Activated CD8-positive, alpha-beta T cell treated with anti-CD3 and anti-CD28 coated beads for 36 hours (primary cell): ENCODE data around the gene EDRF1. TPM values are rescaled to one million over a fixed set of nuclear protein-coding genes. Genes with fewer than 3 reads are reported as not detected.

Experiments
- ATAC-seq: fragments of 200-7000 bp; cut with Tn5 transposase; one replicate; pipeline ENCODE4 v1.10.0; 2021; ENCODE audit warnings: mild to moderate bottlenecking, moderate library complexity
- CTCF ChIA-PET: fragments of 350-600 bp; sonication (Branson Sonifier 250); formaldehyde crosslinking; loops from one replicate; lab custom pipeline; 2021; ENCODE audit warnings: antibody characterized with exemption; lab: Charles Lee
- POLR2A ChIA-PET: fragments of 350-600 bp; sonication (Branson Sonifier 250); formaldehyde crosslinking; loops from one replicate; lab custom pipeline; 2021; ENCODE audit warnings: antibody characterized with exemption; lab: Charles Lee
- DNase-seq: peaks from one replicate; pipeline ENCODE4 v3.0.0-alpha.2; 2020
- H3K27ac Mint-ChIP-seq: one replicate; pipeline ENCODE4 v1.8.0; 2021; ENCODE audit warnings: mild to moderate bottlenecking, mixed read lengths
- H3K27me3 Mint-ChIP-seq: one replicate; pipeline ENCODE4 v1.8.0; 2021; ENCODE audit warnings: mixed read lengths
- H3K36me3 Mint-ChIP-seq: one replicate; pipeline ENCODE4 v1.8.0; 2021; ENCODE audit warnings: low read depth, mixed read lengths
- H3K4me1 Mint-ChIP-seq: one replicate; pipeline ENCODE4 v1.8.0; 2021; ENCODE audit warnings: low read depth, mixed read lengths
- H3K4me3 Mint-ChIP-seq: one replicate; pipeline ENCODE4 v1.8.0; 2021; ENCODE audit warnings: mild to moderate bottlenecking, moderate library complexity, mixed read lengths
- H3K9me3 Mint-ChIP-seq: one replicate; pipeline ENCODE4 v1.8.0; 2021; ENCODE audit warnings: mixed read lengths
- intact Hi-C: fragments of 100-400 bp; cut with micrococcal nuclease; formaldehyde crosslinking; loops from one replicate; pipeline ENCODE4 v1.10.0; 2022
- total RNA-seq, 2 experiments: library from RNA; stranded (reverse); gene quantifications; one replicate each; pipeline ENCODE4 v1.2.3, GENCODE V29; 2021
- TF ChIP-seq, protein P1 (sequence below): fragments of 200-600 bp; IDR thresholded peaks from one replicate; pipeline ENCODE4 v1.8.0; 2022; ENCODE audit warnings: antibody characterized with exemption, mild to moderate bottlenecking

EDRF1 gene
- total RNA-seq, 2 experiments from 2014 or later: 26.3 to 26.4 TPM

DNA sequence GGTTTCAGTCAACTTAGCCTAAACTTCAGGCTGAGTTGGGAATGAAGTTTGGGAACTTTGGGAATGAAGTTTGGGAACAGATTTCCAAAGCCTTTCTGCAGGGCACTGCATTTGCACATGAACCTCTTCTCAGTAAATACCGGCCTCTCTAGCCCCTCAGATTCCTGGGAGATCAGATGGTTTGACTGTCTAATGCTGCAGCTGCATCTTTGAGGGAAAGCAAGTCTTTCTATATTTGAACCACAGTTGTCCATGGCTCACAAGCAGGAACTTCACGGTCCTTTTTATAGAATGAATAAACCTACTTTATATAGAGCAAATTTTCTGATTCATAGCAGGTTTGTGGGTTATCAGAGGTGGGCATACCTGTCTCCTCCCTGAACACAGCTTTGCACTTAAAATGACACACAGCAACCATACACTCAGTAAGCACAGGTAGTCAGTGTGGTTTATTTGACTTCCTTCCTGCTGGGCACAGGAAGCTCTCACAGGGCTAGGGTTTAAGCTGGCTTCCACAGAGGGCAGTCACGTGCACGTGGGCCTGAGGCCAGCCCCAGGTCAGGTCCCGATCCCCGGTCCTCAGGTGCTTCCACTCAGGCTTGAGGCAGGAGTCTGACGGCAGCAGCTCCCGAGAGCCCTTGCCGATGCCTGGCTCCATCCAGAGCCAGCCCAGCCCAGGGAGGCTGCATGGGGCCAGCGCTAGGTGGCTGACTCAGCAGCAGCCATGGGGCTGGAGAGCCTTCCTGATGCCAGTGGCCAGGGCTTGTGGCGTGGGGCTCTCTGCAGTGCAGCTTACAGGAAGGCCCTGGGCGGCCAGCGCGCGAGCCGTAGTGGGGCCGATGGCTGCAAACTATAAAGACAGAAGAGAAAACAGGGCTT, 68.9 kb downstream of the EDRF1 start:
- H3K4me3 Mint-ChIP-seq: no peak overlapping the region

DNA sequence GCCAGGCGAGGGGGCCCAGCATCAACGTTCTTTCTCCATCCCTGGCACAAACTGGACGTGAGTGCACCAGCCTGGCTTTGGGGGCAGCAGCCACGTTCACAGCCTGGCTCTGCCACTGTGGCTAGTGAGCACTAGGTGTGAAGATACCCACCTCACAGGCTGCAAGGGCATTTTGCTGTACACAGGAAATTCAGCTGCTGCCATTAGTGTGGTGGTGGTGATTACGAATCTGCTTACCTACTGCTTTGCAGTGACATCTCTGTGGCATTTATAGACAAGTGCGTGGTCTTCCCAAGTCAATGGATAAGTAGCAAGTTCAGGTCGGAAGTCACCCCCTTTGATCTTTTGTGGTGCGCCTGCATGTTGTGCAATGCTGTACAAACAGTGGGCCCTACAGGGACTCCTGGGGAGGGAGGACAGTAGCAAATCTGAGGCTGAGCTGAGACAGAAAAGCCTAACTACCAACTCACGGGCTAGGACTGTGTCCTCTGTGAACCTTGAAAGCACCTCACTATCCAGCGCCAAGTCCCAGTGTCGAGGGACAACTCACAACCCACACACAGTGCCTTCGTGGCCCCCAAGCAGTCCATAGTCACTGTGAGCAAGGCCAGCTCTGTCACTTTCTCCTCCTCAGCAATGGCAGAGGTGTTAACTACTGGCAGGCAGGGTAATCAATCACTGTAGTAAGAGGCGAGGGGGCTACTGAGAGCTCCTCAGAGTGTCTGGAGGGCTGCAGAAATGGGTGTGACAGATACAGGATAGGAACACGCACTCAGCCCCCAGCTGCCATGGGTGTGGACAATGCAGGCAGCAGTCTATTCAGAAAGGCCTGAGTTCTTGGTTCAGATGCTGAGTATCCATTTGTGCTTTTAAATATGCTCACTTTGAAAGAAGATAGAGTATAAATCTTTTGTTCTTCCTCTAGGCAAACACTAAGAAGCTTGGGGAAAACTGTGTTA, 73.1 kb downstream of the EDRF1 start:
- Mint-ChIP-seq H3K27me3 (no peaks in the 10 kb centered on the region), H3K36me3 (peaks cover 26% of the 10 kb centered on the region)
- CTCF ChIA-PET: no interaction called here

More for the DNA sequence above, 68.9 kb downstream of the EDRF1 start:
- no peaks in the 10 kb centered on the region for H3K9me3 Mint-ChIP-seq
- intact Hi-C loops: no loop called here
- H3K4me1 Mint-ChIP-seq: peaks cover 26% of the 10 kb centered on the region
- ATAC-seq: peak; percentile 74
- peak; percentile 3 for DNase-seq
- TF ChIP-seq, protein P1, sequence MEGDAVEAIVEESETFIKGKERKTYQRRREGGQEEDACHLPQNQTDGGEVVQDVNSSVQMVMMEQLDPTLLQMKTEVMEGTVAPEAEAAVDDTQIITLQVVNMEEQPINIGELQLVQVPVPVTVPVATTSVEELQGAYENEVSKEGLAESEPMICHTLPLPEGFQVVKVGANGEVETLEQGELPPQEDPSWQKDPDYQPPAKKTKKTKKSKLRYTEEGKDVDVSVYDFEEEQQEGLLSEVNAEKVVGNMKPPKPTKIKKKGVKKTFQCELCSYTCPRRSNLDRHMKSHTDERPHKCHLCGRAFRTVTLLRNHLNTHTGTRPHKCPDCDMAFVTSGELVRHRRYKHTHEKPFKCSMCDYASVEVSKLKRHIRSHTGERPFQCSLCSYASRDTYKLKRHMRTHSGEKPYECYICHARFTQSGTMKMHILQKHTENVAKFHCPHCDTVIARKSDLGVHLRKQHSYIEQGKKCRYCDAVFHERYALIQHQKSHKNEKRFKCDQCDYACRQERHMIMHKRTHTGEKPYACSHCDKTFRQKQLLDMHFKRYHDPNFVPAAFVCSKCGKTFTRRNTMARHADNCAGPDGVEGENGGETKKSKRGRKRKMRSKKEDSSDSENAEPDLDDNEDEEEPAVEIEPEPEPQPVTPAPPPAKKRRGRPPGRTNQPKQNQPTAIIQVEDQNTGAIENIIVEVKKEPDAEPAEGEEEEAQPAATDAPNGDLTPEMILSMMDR: no peak
- H3K27me3 Mint-ChIP-seq: no peaks in the 10 kb centered on the region
- ChIA-PET POLR2A (no interaction called here), CTCF (no interaction called here)
- H3K36me3 Mint-ChIP-seq: peaks cover 24% of the 10 kb centered on the region
- peak overlapping the region; percentile 73 for H3K27ac Mint-ChIP-seq

DNA sequence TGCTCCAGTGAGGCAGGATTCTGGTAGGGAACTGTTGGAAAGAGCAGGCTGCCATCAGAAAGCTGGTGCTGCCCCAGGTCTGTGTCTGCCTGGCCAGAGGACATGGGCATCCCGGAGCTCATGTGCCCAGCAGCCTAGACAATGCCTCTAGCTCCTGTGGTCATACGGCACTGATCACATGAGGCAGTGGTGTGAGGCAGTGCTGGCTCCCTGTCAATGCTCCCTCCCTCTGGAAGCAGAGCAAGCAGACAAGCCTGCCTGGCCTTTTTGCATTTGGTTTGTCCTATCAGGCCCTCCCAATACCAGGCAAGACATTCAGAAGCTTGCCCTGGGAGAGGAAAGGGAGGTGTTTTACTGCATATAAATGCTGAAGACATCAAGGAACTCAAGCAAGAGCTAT, 75.6 kb downstream of the EDRF1 start:
- ChIA-PET POLR2A (interaction anchor here (0.6 to 1.8 kb wide), 3 partner anchors 13 to 552 kb away, joined by 3 read pairs; no protein-coding TSS in a partner anchor), CTCF (interaction anchor here (1.4 kb wide), 1 partner anchor 40 kb away, joined by 3 read pairs; no protein-coding TSS in a partner anchor)
- Mint-ChIP-seq H3K36me3 (peaks cover 15% of the 10 kb centered on the region), H3K27ac (no peak overlapping the region), H3K27me3 (no peaks in the 10 kb centered on the region), H3K4me3 (no peak overlapping the region), H3K4me1 (no peaks in the 10 kb centered on the region), H3K9me3 (no peaks in the 10 kb centered on the region)
- ATAC-seq (no peak), DNase-seq (no peak)
- intact Hi-C loops: no loop called here
- TF ChIP-seq, protein P1: no peak

More for the DNA sequence above, 73.1 kb downstream of the EDRF1 start:
- peak; percentile 30 for ATAC-seq
- DNase-seq: no peak
- intact Hi-C loops: no loop called here
- Mint-ChIP-seq H3K27ac (peak overlapping the region; percentile 34), H3K4me3 (no peak overlapping the region), H3K9me3 (no peaks in the 10 kb centered on the region), H3K4me1 (peaks cover 16% of the 10 kb centered on the region)
- TF ChIP-seq, protein P1: no peak
- POLR2A ChIA-PET: no interaction called here

DNA sequence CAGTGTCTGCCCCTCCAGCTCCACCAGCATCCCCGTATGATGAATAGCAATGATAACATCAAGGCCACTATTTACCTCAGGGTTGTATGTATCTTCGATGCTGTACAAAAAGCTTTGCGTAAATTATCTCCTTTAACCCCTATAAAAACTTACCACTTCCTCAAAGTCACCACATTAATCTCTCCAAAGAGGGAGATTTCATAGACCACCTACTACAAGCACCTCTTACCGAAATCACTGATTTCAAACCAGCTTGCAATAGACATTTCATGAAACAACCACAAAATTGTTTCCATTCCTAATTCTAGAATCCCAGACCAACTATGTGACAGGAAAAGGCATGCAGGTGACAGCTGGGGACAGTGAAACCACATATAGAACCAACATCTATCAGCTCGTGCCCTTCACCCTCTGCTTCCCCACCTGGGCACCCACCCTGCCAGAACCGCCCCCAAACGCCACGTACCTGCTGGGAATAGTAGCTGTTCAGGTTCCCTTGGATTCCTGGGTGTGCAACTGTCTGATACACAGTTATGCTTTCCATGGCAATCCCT, 76.2 kb downstream of the EDRF1 start:
- no peak for ATAC-seq

More for the DNA sequence above, 76.2 kb downstream of the EDRF1 start:
- Mint-ChIP-seq H3K36me3 (peaks cover 14% of the 10 kb centered on the region), H3K4me1 (no peaks in the 10 kb centered on the region), H3K27ac (no peak overlapping the region), H3K9me3 (no peaks in the 10 kb centered on the region), H3K27me3 (no peaks in the 10 kb centered on the region), H3K4me3 (no peak overlapping the region)
- TF ChIP-seq, protein P1: no peak
- no peak for DNase-seq
- POLR2A ChIA-PET: interaction anchor here (0.6 to 1.8 kb wide), 4 partner anchors 14 to 552 kb away, joined by 3 read pairs; no protein-coding TSS in a partner anchor
- CTCF ChIA-PET: interaction anchor here (1.4 kb wide), 1 partner anchor 40 kb away, joined by 3 read pairs; no protein-coding TSS in a partner anchor
- intact Hi-C loops: no loop called here
